ENCODE measurements around the gene EXOC3L4. TPM values are rescaled to one million over a fixed set of nuclear protein-coding genes. Genes with fewer than 3 reads are reported as not detected.
A peak's percentile ranks its signal among the peaks of the same experiment; 100 is the strongest.

EXOC3L4 gene
- total RNA-seq, 1 experiment from 2014 or later, result not detected

GRCh38 chr14:103057372-103058163 lies 37.0 kb upstream of the EXOC3L4 start, which contains the start of gene CDC42BPB:
Gene CDC42BPB (minus strand): TSS chr14:103057549. CDS start chr14:103057173, 376 bp downstream.
- Histone ChIP-seq H3K4me2 (ENCODE audit: low read length) (peak within 1 kb of the TSS; percentile 97), H3K79me2 (ENCODE audit: insufficient read depth, low read length) (peaks cover 37% of the 10 kb centered on the region), H3K4me1 (ENCODE audit: control insufficient read depth in 1 of 2, insufficient read depth in 2 of 2, low read length in 2 of 2) (peaks cover 9 to 26% of the 10 kb centered on the region in 2 experiments; a peak in 3 of 4 replicates), H4K20me1 (ENCODE audit: insufficient read depth) (no peaks in the 10 kb centered on the region; the same call in 1 of the 2 replicates), H3K27me3 (ENCODE audit: insufficient read depth, low read length) (no peaks in the 10 kb centered on the region), H2AFZ (ENCODE audit: low read depth, low read length, poor library complexity, severe bottlenecking) (no peak within 1 kb of the TSS), H3K9ac (ENCODE audit: low read length) (peak within 1 kb of the TSS; percentile 79), H3K27ac (ENCODE audit: low read depth, low read length) (peak within 1 kb of the TSS; percentile 97), H3K9me3 (ENCODE audit: control insufficient read depth in 1 of 2, insufficient read depth in 1 of 2, low read depth in 1 of 2, low read length in 2 of 2) (no peaks in the 10 kb centered on the region), H3K36me3 (ENCODE audit: control insufficient read depth in 1 of 2, insufficient read depth in 2 of 2, low read length in 2 of 2) (0 out of 4 replicates have a peak, but pooled peaks cover 0 to 3% of the 10 kb centered on the region in 2 experiments), H3K4me3 (replicated peaks in 1 of 2; ENCODE audit: low read depth in 1 of 2, low read length in 2 of 2) (peak within 1 kb of the TSS; percentile 76 to 79), H3K9me2 (ENCODE audit: insufficient read depth) (no peaks in the 10 kb centered on the region)
- RAD21 ChIA-PET (ENCODE audit: low non-redundant PET in 1 of 2, low total read pairs in 2 of 2, uncharacterized antibody in 2 of 2, unreplicated experiment in 2 of 2), result no interaction called here
- BruUV-seq (replicated peaks), result no TSS peak
- intact Hi-C loops (cut with micrococcal nuclease), result no loop called here
- CTCF ChIA-PET, result no interaction called here
- ATAC-seq, result peak; percentile 95
- peak; percentile 74 for DNase-seq (ENCODE audit: low read depth, low spot score)
- POLR2A ChIA-PET, result interaction anchor here (1.3 kb wide), 1 partner anchor 13 kb away, joined by 3 read pairs; no protein-coding TSS in a partner anchor
- TF ChIP-seq ZFX (IDR thresholded peaks at IDR 0.05) (peak; percentile 1; the same call in 1 of the 2 replicates), JUND (IDR thresholded peaks at IDR 0.05) (no peak), SP1 (IDR thresholded peaks at IDR 0.05; ENCODE audit: low read depth) (no peak), ELF1 (IDR thresholded peaks at IDR 0.05; ENCODE audit: borderline replicate concordance, low read depth) (no peak), MAX (IDR thresholded peaks at IDR 0.05) (peak; percentile 60; the same call in 1 of the 2 replicates), REST (IDR thresholded peaks at IDR 0.05; ENCODE audit: low read depth) (no peak), ZNF274 (IDR thresholded peaks at IDR 0.05; ENCODE audit: low read depth, low read length) (no peak), TCF7L2 (IDR thresholded peaks at IDR 0.05; ENCODE audit: borderline replicate concordance, extremely low read depth, insufficient read depth, insufficient read length) (no peak), CEBPB (IDR thresholded peaks at IDR 0.05; ENCODE audit: low read depth) (no peak), ATF3 (IDR thresholded peaks at IDR 0.05) (no peak), EZH2 (IDR thresholded peaks at IDR 0.05) (no peak), FOSL1 (IDR thresholded peaks at IDR 0.05; ENCODE audit: low read depth) (no peak), EZH2phosphoT487 (IDR thresholded peaks at IDR 0.05; ENCODE audit: borderline replicate concordance) (no peak), CBX3 (IDR thresholded peaks at IDR 0.05; ENCODE audit: low read depth) (no peak), POLR2A (IDR thresholded peaks at IDR 0.05; ENCODE audit: borderline replicate concordance, extremely low read depth, insufficient read depth, insufficient read length) (no peak), POLR2AphosphoS5 (IDR thresholded peaks at IDR 0.05; ENCODE audit: low read depth, low read length) (peak; percentile 67), RAD21 (IDR thresholded peaks at IDR 0.05; ENCODE audit: low read depth) (no peak), ZBTB33 (IDR thresholded peaks at IDR 0.05; ENCODE audit: extremely low read depth, insufficient replicate concordance, low read length) (peak; percentile 50), SRF (IDR thresholded peaks at IDR 0.05; ENCODE audit: low read depth) (no peak), YY1 (IDR thresholded peaks at IDR 0.05; ENCODE audit: extremely low read depth, insufficient replicate concordance, low read depth, low read length) (peak; percentile 4)

Measured in HCT116 (cell line).